H1 (cell line): ENCODE results near the gene WDR49. TPM values are rescaled to one million over a fixed set of nuclear protein-coding genes. Genes with fewer than 3 reads are reported as not detected.

ENCODE experiments used
- CTCF ChIA-PET: fragments of 300-600 bp; sonication (Branson Sonifier 250); formaldehyde crosslinking; loops from one replicate; lab custom pipeline; 2021; ENCODE audit not compliant: partially characterized antibody; lab: Charles Lee
- POLR2A ChIA-PET: fragments of 300-600 bp; sonication (Branson Sonifier 250); formaldehyde crosslinking; loops from one replicate; lab custom pipeline; 2021; ENCODE audit warnings: inconsistent platforms; ENCODE audit not compliant: partially characterized antibody; lab: Charles Lee
- DNase-seq, 2 experiments: peaks; one replicate each; pipeline versions ENCODE4 v3.0.0 to v3.0.0-alpha.2; 2010 to 2022; ENCODE audit warnings: low spot score in 2 of 2, low read depth in 1 of 2, mixed read lengths in 1 of 2
- FAIRE-seq: peaks from 2 replicates; lab custom pipeline; 2011; peaks lifted over from hg19 to GRCh38; lab: Jason Lieb, UNC
- H2AFZ ChIP-seq: 2 replicates; pipeline ENCODE4 v1.8.1; 2012; ENCODE audit warnings: low read length, inconsistent platforms
- H2AK5ac ChIP-seq: 2 replicates; pipeline ENCODE4 v1.6.1; 2013; ENCODE audit warnings: low read depth, low read length
- H2BK120ac ChIP-seq: replicated peaks from 2 replicates; pipeline ENCODE3; 2013; ENCODE audit warnings: low read depth, low read length, inconsistent platforms
- H2BK12ac ChIP-seq: 2 replicates; pipeline ENCODE4 v1.6.1; 2013; ENCODE audit warnings: low read depth, low read length
- H2BK15ac ChIP-seq: 2 replicates; pipeline ENCODE4 v1.6.1; 2013; ENCODE audit warnings: low read length
- H2BK20ac ChIP-seq: 2 replicates; pipeline ENCODE4 v1.6.1; 2013; ENCODE audit warnings: low read length
- H2BK5ac ChIP-seq: 2 replicates; pipeline ENCODE4 v1.6.1; 2013; ENCODE audit warnings: low read depth, low read length
- H3K14ac ChIP-seq: 2 replicates; pipeline ENCODE4 v1.6.1; 2013; ENCODE audit warnings: inconsistent platforms; ENCODE audit not compliant: insufficient read length
- H3K18ac ChIP-seq: 2 replicates; pipeline ENCODE4 v1.6.1; 2013; ENCODE audit warnings: low read length; ENCODE audit errors: extremely low read depth
- H3K23ac ChIP-seq: 2 replicates; pipeline ENCODE4 v1.6.1; 2013; ENCODE audit warnings: inconsistent platforms; ENCODE audit not compliant: insufficient read length
- H3K23me2 ChIP-seq: 2 replicates; pipeline ENCODE4 v1.6.1; 2013; ENCODE audit warnings: low read depth, low read length
- H3K27ac ChIP-seq: 2 replicates; pipeline ENCODE4 v1.6.1; 2011; ENCODE audit warnings: low read depth, low read length, inconsistent platforms
- H3K27me3 ChIP-seq, 4 experiments: replicated peaks in 1 of 4; 1 replicate in 1 of 4; 2 replicates in 3 of 4; pipeline versions ENCODE4 v1.6.1 to v1.8.1; 2011 to 2013; ENCODE audit warnings: low read length in 3 of 4, mild to moderate bottlenecking in 3 of 4, inconsistent platforms in 2 of 4, mixed read lengths in 2 of 4, moderate library complexity in 1 of 4; ENCODE audit not compliant: control insufficient read depth in 3 of 4, insufficient read depth in 3 of 4; ENCODE audit errors: extremely low read depth in 1 of 4
- H3K36me3 ChIP-seq, 4 experiments: 2 replicates each; pipeline versions ENCODE4 v1.6.1 to v1.8.1; 2011 to 2013; ENCODE audit warnings: mild to moderate bottlenecking in 4 of 4, low read length in 3 of 4, moderate library complexity in 2 of 4, control low read depth in 1 of 4, inconsistent platforms in 1 of 4; ENCODE audit not compliant: insufficient read depth in 4 of 4, control insufficient read depth in 2 of 4
- H3K4ac ChIP-seq: replicated peaks from 2 replicates; pipeline ENCODE3; 2013; ENCODE audit warnings: low read length, low read depth, mixed read lengths, inconsistent platforms; ENCODE audit not compliant: insufficient read length
- H3K4me1 ChIP-seq, 4 experiments: replicated peaks in 1 of 4; 1 replicate in 1 of 4; 2 replicates in 3 of 4; pipeline versions ENCODE4 v1.6.1 to v1.8.1; 2011 to 2013; ENCODE audit warnings: low read length in 3 of 4, inconsistent platforms in 2 of 4, mixed read lengths in 1 of 4; ENCODE audit not compliant: insufficient read depth in 4 of 4, control insufficient read depth in 3 of 4
- H3K4me2 ChIP-seq, 2 experiments: 2 replicates each; pipeline versions ENCODE4 v1.6.1 to v1.8.1; 2011 to 2013; ENCODE audit warnings: low read depth in 2 of 2, low read length in 2 of 2, control low read depth in 1 of 2, inconsistent platforms in 1 of 2, mild to moderate bottlenecking in 1 of 2; ENCODE audit not compliant: insufficient read depth in 1 of 2
- H3K4me3 ChIP-seq, 4 experiments: fragments of 200-600, 300-600 bp in 1 of 4; sonication (generic), shearing (Covaris generic), sonication (Bioruptor Twin) in 1 of 4; 2 replicates each; pipeline versions ENCODE4 v1.5.1 to v1.8.1; 2011 to 2016; ENCODE audit warnings: low read length in 4 of 4, low read depth in 3 of 4, control low read depth in 2 of 4, inconsistent platforms in 2 of 4, mild to moderate bottlenecking in 2 of 4, mixed read lengths in 1 of 4, moderate library complexity in 1 of 4; ENCODE audit not compliant: insufficient read depth in 2 of 4; ENCODE audit errors: extremely low read depth in 1 of 4
- H3K56ac ChIP-seq: replicated peaks from 2 replicates; pipeline ENCODE3; 2013; ENCODE audit warnings: low read depth, mild to moderate bottlenecking, mixed read lengths, low read length, inconsistent platforms; ENCODE audit not compliant: insufficient read length
- H3K79me1 ChIP-seq: 2 replicates; pipeline ENCODE4 v1.6.1; 2013; ENCODE audit warnings: low read depth, low read length, control low read depth
- H3K79me2 ChIP-seq, 2 experiments: 2 replicates each; pipeline versions ENCODE4 v1.6.1 to v1.8.1; 2012 to 2013; ENCODE audit warnings: low read length in 2 of 2, mild to moderate bottlenecking in 2 of 2, inconsistent platforms in 1 of 2; ENCODE audit not compliant: insufficient read depth in 2 of 2, control insufficient read depth in 1 of 2
- H3K9ac ChIP-seq, 4 experiments: replicated peaks in 1 of 4; 1 replicate in 1 of 4; 2 replicates in 3 of 4; pipeline versions ENCODE4 v1.6.1 to v1.8.1; 2011 to 2013; ENCODE audit warnings: low read depth in 3 of 4, low read length in 3 of 4, control low read depth in 2 of 4, mild to moderate bottlenecking in 2 of 4, moderate library complexity in 2 of 4, inconsistent platforms in 1 of 4; ENCODE audit errors: extremely low read depth in 1 of 4
- H3K9me3 ChIP-seq, 2 experiments: 2 replicates each; pipeline versions ENCODE4 v1.6.1 to v1.8.1; 2012 to 2013; ENCODE audit warnings: mild to moderate bottlenecking in 2 of 2, moderate library complexity in 2 of 2, control low read depth in 1 of 2, inconsistent platforms in 1 of 2, low read depth in 1 of 2, low read length in 1 of 2, mixed read lengths in 1 of 2; ENCODE audit not compliant: insufficient read depth in 2 of 2
- H4K20me1 ChIP-seq, 2 experiments: replicated peaks in 1 of 2; 2 replicates each; pipeline versions ENCODE3 to v1.8.1; 2011 to 2013; ENCODE audit warnings: inconsistent platforms in 2 of 2, low read length in 2 of 2, mild to moderate bottlenecking in 1 of 2; ENCODE audit not compliant: insufficient read depth in 2 of 2, control insufficient read depth in 1 of 2
- H4K5ac ChIP-seq: 2 replicates; pipeline ENCODE4 v1.6.1; 2013; ENCODE audit warnings: low read length, low read depth, mixed read lengths, inconsistent platforms; ENCODE audit not compliant: insufficient read length
- H4K8ac ChIP-seq: 2 replicates; pipeline ENCODE4 v1.8.0; 2013; ENCODE audit warnings: mild to moderate bottlenecking, moderate library complexity, low read length, inconsistent platforms; ENCODE audit not compliant: insufficient read depth; ENCODE audit errors: extremely low read depth
- H4K91ac ChIP-seq: replicated peaks from 2 replicates; pipeline ENCODE3; 2013; ENCODE audit warnings: low read length, mixed read lengths, inconsistent platforms; ENCODE audit not compliant: insufficient read length
- CHD2 ChIP-seq: IDR thresholded peaks from 2 replicates; pipeline ENCODE4 v1.6.1; 2012; ENCODE audit warnings: low read length, improper control_type of control experiment
- CREB1 ChIP-seq: IDR thresholded peaks from 2 replicates; pipeline ENCODE4 v1.6.1; 2012; ENCODE audit warnings: inconsistent platforms
- EP300 ChIP-seq, 2 experiments: IDR thresholded peaks; 1 replicate in 1 of 2; 2 replicates in 1 of 2; pipeline ENCODE4 v1.6.1; 2011 to 2012; ENCODE audit warnings: low read depth in 2 of 2, low read length in 2 of 2, mild to moderate bottlenecking in 2 of 2, borderline replicate concordance in 1 of 2, inconsistent platforms in 1 of 2, moderate library complexity in 1 of 2
- FOSL1 ChIP-seq: IDR thresholded peaks from 2 replicates; pipeline ENCODE4 v1.6.1; 2011; ENCODE audit warnings: mild to moderate bottlenecking, low read depth, low read length, moderate library complexity; ENCODE audit not compliant: insufficient read depth
- HDAC2 ChIP-seq, 2 experiments: fragments of 300-600 bp in 1 of 2; sonication (generic) in 1 of 2; IDR thresholded peaks; 2 replicates each; pipeline ENCODE4 v1.6.1; 2011 to 2012; ENCODE audit warnings: low read depth in 2 of 2, low read length in 2 of 2, mild to moderate bottlenecking in 2 of 2, moderate library complexity in 2 of 2, borderline replicate concordance in 1 of 2, inconsistent platforms in 1 of 2
- HDAC6 ChIP-seq: IDR thresholded peaks from one replicate; pipeline ENCODE4 v1.7.1; 2012; ENCODE audit warnings: low read depth, mild to moderate bottlenecking, inconsistent platforms, low read length, moderate library complexity
- RAD21 ChIP-seq, 2 experiments: IDR thresholded peaks in 1 of 2; conservative IDR thresholded peaks in 1 of 2; 2 replicates each; pipeline ENCODE4 v1.6.1; 2011; ENCODE audit warnings: low read depth in 2 of 2, low read length in 2 of 2, improper control_type of control experiment in 1 of 2, inconsistent platforms in 1 of 2, mild to moderate bottlenecking in 1 of 2, moderate library complexity in 1 of 2
- RXRA ChIP-seq: IDR thresholded peaks from 2 replicates; pipeline ENCODE4 v1.6.1; 2011; ENCODE audit warnings: low read depth, mild to moderate bottlenecking, low read length, moderate library complexity; ENCODE audit not compliant: insufficient read depth
- SIN3A ChIP-seq, 2 experiments: IDR thresholded peaks in 1 of 2; conservative IDR thresholded peaks in 1 of 2; 2 replicates each; pipeline ENCODE4 v1.6.1; 2011 to 2012; ENCODE audit warnings: low read length in 2 of 2, improper control_type of control experiment in 1 of 2, low read depth in 1 of 2, mild to moderate bottlenecking in 1 of 2
- TAF7 ChIP-seq: optimal IDR thresholded peaks from 2 replicates; pipeline ENCODE3; 2011; ENCODE audit warnings: low read depth, mild to moderate bottlenecking, inconsistent platforms, low read length, moderate library complexity, borderline replicate concordance
- WGBS, 2 experiments: shearing (Covaris generic) in 1 of 2; methylation state at CpG; one replicate each; pipeline versions ENCODE4 v1.1.6 to v1.1.7; 2013 to 2015; ENCODE audit warnings: low lambda C conversion rate in 2 of 2, mixed read lengths in 2 of 2, inconsistent platforms in 1 of 2, low coverage in 1 of 2, missing lambda C conversion rate in 1 of 2; ENCODE audit not compliant: insufficient replicate concordance in 2 of 2, insufficient coverage in 1 of 2, insufficient read length in 1 of 2; ENCODE audit errors: extremely low coverage in 1 of 2, missing lambda C conversion rate in 1 of 2; 5-methylcytosine and 5-hydroxymethylcytosine counted together
- polyA plus RNA-seq, 7 experiments: library from polyadenylated mRNA; depleted of rRNA in 3 of 7; stranded (reverse) in 5 of 7; unstranded in 2 of 7; fragments of >200 nt in 5 of 7; fragments of 200-250 nt in 2 of 7; gene quantifications; 1 replicate in 5 of 7; 2 replicates in 1 of 7; 4 replicates in 1 of 7; pipeline versions ENCODE4 v1.2.1 to v1.2.3, GENCODE V29; 2011 to 2013; ENCODE audit warnings: missing spikeins in 2 of 7, mixed read lengths in 2 of 7
- total RNA-seq: library from RNA; stranded (reverse); fragmentation: NEBNext Ultra II Directional; extraction: Animal tissue kit (Norgen Biotek cat#: 25700); gene quantifications from 2 replicates; pipeline ENCODE4 v1.2.1, GENCODE V29; 2021

Gene WDR49
- total and polyA plus RNA-seq, 2 of the 8 experiments (the other 6 are each of a cell fraction or from before 2014, with no cell fraction given), result 0.50 to 1.7 TPM

DNA sequence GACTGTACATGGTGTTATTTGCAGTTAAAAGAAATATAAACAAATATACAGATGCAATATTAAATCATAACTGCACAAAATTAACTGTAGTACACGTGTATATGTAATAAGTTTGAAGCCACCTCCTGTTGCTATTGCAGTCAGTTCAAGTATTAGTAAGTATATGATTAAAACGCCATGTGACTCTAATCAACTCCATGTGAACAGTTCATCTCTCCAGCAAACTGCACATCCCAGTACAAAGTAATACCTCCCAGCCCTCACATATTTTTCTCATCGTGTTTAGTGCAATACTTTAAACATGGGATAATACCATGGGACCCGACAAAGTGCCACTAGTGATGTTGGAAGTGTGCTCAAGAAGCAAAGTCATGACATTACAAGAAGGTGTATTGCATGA lies 46.3 kb upstream of the WDR49 start:
- H2AK5ac ChIP-seq, result no peak overlapping the region
- TF ChIP-seq EP300 (IDR thresholded peaks at IDR 0.05; ENCODE audit: borderline replicate concordance in 1 of 2, low read depth in 2 of 2, low read length in 2 of 2) (no peak), RXRA (no peak), CHD2 (no peak), SIN3A (conservative IDR thresholded peaks at IDR 0.05 in 1 of 2, IDR thresholded peaks at IDR 0.05 in 1 of 2; ENCODE audit: low read depth in 1 of 2, low read length in 2 of 2) (no peak), RAD21 (IDR thresholded peaks at IDR 0.05 in 1 of 2, conservative IDR thresholded peaks at IDR 0.05 in 1 of 2; ENCODE audit: low read depth in 2 of 2, low read length in 2 of 2) (no peak), HDAC2 (IDR thresholded peaks at IDR 0.05; ENCODE audit: borderline replicate concordance in 1 of 2, low read depth in 2 of 2, low read length in 2 of 2) (no peak), TAF7 (no peak), CREB1 (no peak), FOSL1 (no peak), HDAC6 (no peak)
- no peak overlapping the region for H2BK20ac ChIP-seq
- no peak for FAIRE-seq
- no peaks in the 10 kb centered on the region for H3K9me3 ChIP-seq
- H3K56ac ChIP-seq, result no peak overlapping the region
- H2BK15ac ChIP-seq, result no peak overlapping the region
- H3K23me2 ChIP-seq, result no peaks in the 10 kb centered on the region
- no peaks in the 10 kb centered on the region for H4K20me1 ChIP-seq
- no peak overlapping the region for H3K27ac ChIP-seq
- H4K8ac ChIP-seq, result no peak overlapping the region
- no peak overlapping the region for H2AFZ ChIP-seq
- DNase-seq, result no peak
- no peak overlapping the region for H3K4me3 ChIP-seq
- no peak overlapping the region for H3K18ac ChIP-seq
- H3K27me3 ChIP-seq, result peaks cover 0 to 1% (median 0%) of the 10 kb centered on the region in 4 experiments; a peak in 1 of 7 replicates
- H3K4me2 ChIP-seq, result no peak overlapping the region
- peaks cover 0 to 36% (median 5%) of the 10 kb centered on the region in 4 experiments; a peak in 2 of 8 replicates for H3K36me3 ChIP-seq
- H3K79me1 ChIP-seq, result no peaks in the 10 kb centered on the region
- no peak overlapping the region for H3K14ac ChIP-seq
- POLR2A ChIA-PET, result no interaction called here
- no peak overlapping the region for H3K4ac ChIP-seq
- H3K9ac ChIP-seq, result no peak overlapping the region
- no peak overlapping the region for H3K23ac ChIP-seq
- CTCF ChIA-PET, result no interaction called here
- H4K5ac ChIP-seq, result no peak overlapping the region
- peaks cover 0 to 6% of the 10 kb centered on the region in 2 experiments; a peak in 2 of 4 replicates for H3K79me2 ChIP-seq
- H3K4me1 ChIP-seq, result no peaks in the 10 kb centered on the region
- H2BK120ac ChIP-seq, result no peak overlapping the region
- no peak overlapping the region for H2BK5ac ChIP-seq
- WGBS, 2 experiments, result 89% methylated on average over 4 of the region's 4 CpGs; no CpG with 5 or more reads in 1 of the 2 experiments
- no peak overlapping the region for H2BK12ac ChIP-seq
- H4K91ac ChIP-seq, result no peak overlapping the region
